Keratinocyte (primary cell): Measurements from ENCODE around the gene CFAP57. TPM values are rescaled to one million over a fixed set of nuclear protein-coding genes. Genes with fewer than 3 reads are reported as not detected.

Source experiments
- DNase-seq: peaks from one replicate; pipeline ENCODE4 v3.0.0-alpha.2; 2011; ENCODE audit warnings: low read depth, missing footprints, low spot score
- FAIRE-seq: peaks from 2 replicates; lab custom pipeline; 2011; peaks lifted over from hg19 to GRCh38; lab: Jason Lieb, UNC
- H2AFZ ChIP-seq: 2 replicates; pipeline ENCODE4 v1.6.0; 2012; ENCODE audit warnings: low read length, control low read depth, inconsistent platforms; ENCODE audit not compliant: control insufficient read depth
- H3K27ac ChIP-seq: 2 replicates; pipeline ENCODE4 v1.5.1; 2011; ENCODE audit warnings: low read length; ENCODE audit not compliant: control insufficient read depth, insufficient read depth
- H3K27me3 ChIP-seq: 3 replicates; pipeline ENCODE4 v1.6.0; 2011; ENCODE audit warnings: low read length; ENCODE audit not compliant: control insufficient read depth, insufficient read depth; ENCODE audit errors: extremely low read depth
- H3K36me3 ChIP-seq, 2 experiments: 2 replicates in 1 of 2; 3 replicates in 1 of 2; pipeline ENCODE4 v1.5.1; 2011; ENCODE audit warnings: low read length in 2 of 2, mild to moderate bottlenecking in 1 of 2; ENCODE audit not compliant: control insufficient read depth in 2 of 2, insufficient read depth in 2 of 2; ENCODE audit errors: extremely low read depth in 1 of 2
- H3K4me1 ChIP-seq: 3 replicates; pipeline ENCODE4 v1.5.1; 2011; ENCODE audit warnings: low read length; ENCODE audit not compliant: control insufficient read depth, insufficient read depth; ENCODE audit errors: extremely low read depth
- H3K4me2 ChIP-seq: 3 replicates; pipeline ENCODE4 v1.6.0; 2011; ENCODE audit warnings: low read depth, low read length; ENCODE audit not compliant: control insufficient read depth, insufficient read depth; ENCODE audit errors: extremely low read depth
- H3K4me3 ChIP-seq, 3 experiments: fragments of 200-600 bp in 1 of 3; sonication (generic) in 1 of 3; 2 replicates in 2 of 3; 3 replicates in 1 of 3; pipeline ENCODE4 v1.5.1; 2011 to 2016; ENCODE audit warnings: low read length in 3 of 3, mild to moderate bottlenecking in 3 of 3, control low read depth in 2 of 3, inconsistent platforms in 1 of 3, low read depth in 1 of 3, mixed read lengths in 1 of 3, mixed run types in 1 of 3, moderate library complexity in 1 of 3; ENCODE audit not compliant: control insufficient read depth in 2 of 3, insufficient read depth in 2 of 3; ENCODE audit errors: extremely low read depth in 1 of 3
- H3K79me2 ChIP-seq: 2 replicates; pipeline ENCODE4 v1.6.0; 2012; ENCODE audit warnings: low read length; ENCODE audit not compliant: control insufficient read depth, insufficient read depth
- H3K9ac ChIP-seq: 3 replicates; pipeline ENCODE4 v1.6.0; 2011; ENCODE audit warnings: low read length; ENCODE audit not compliant: control insufficient read depth, insufficient read depth; ENCODE audit errors: extremely low read depth
- H3K9me1 ChIP-seq: 3 replicates; pipeline ENCODE4 v1.6.0; 2011; ENCODE audit warnings: low read length; ENCODE audit not compliant: control insufficient read depth, insufficient read depth; ENCODE audit errors: extremely low read depth
- H3K9me3 ChIP-seq: 2 replicates; pipeline ENCODE4 v1.5.1; 2012; ENCODE audit warnings: low read depth, low read length; ENCODE audit not compliant: control insufficient read depth
- H4K20me1 ChIP-seq: 3 replicates; pipeline ENCODE4 v1.6.0; 2011; ENCODE audit warnings: low read length; ENCODE audit not compliant: control insufficient read depth, insufficient read depth; ENCODE audit errors: extremely low read depth
- CTCF ChIP-seq, 3 experiments: IDR thresholded peaks in 1 of 3; conservative IDR thresholded peaks in 1 of 3; optimal IDR thresholded peaks in 1 of 3; 2 replicates in 2 of 3; 3 replicates in 1 of 3; pipeline versions ENCODE3 to v1.5.1; 2011; ENCODE audit warnings: low read length in 3 of 3, mild to moderate bottlenecking in 3 of 3, moderate library complexity in 2 of 3, control low read depth in 1 of 3, inconsistent platforms in 1 of 3; ENCODE audit not compliant: insufficient read depth in 2 of 3; ENCODE audit errors: extremely low read depth in 1 of 3
- EZH2 ChIP-seq: IDR thresholded peaks from one replicate; pipeline ENCODE4 v1.6.1; 2012; ENCODE audit warnings: inconsistent platforms, mild to moderate bottlenecking, low read length, moderate library complexity
- dilution Hi-C: fragments of 300-500 bp; cut with MboI; formaldehyde crosslinking; loops from one replicate; pipeline ENCODE4 v1.7.0; 2020; ENCODE audit warnings: low sequenced_read_pairs; ENCODE audit not compliant: extremely low pct_ligation_motif_present
- polyA plus RNA-seq, 5 experiments: library from polyadenylated mRNA; depleted of rRNA in 3 of 5; stranded (reverse) in 3 of 5; stranded (forward) in 1 of 5; unstranded in 1 of 5; fragments of >200 nt; gene quantifications; 1 replicate in 1 of 5; 2 replicates in 3 of 5; 3 replicates in 1 of 5; pipeline versions ENCODE4 v1.2.1 to v1.2.3, GENCODE V29; 2011 to 2012; ENCODE audit warnings: missing spikeins in 2 of 5, low read depth in 1 of 5, low replicate concordance in 1 of 5

Gene CFAP57
- polyA plus RNA-seq, 1 donor (not counting 4 experiments of a cell fraction or from before 2014, with no cell fraction given), result 0.39 TPM

GRCh38 chr1:43269627-43270375, 97.7 kb downstream of the CFAP57 start, which contains the start of gene TMEM125:
TMEM125 (plus strand) TSS chr1:43269983; CDS start chr1:43272723, 2,740 bp downstream.
- Histone ChIP-seq H3K36me3 (no peaks in the 10 kb centered on the region), H3K4me1 (peaks cover 21% of the 10 kb centered on the region), H2AFZ (peak within 1 kb of the TSS; percentile 59), H3K4me3 (peak within 1 kb of the TSS in 2 of 3 experiments; percentile 4 to 52), H3K27ac (no peak within 1 kb of the TSS), H3K9me3 (no peaks in the 10 kb centered on the region), H3K79me2 (no peaks in the 10 kb centered on the region), H3K27me3 (no peaks in the 10 kb centered on the region), H3K9me1 (no peaks in the 10 kb centered on the region), H3K4me2 (peak within 1 kb of the TSS; percentile 77), H3K9ac (peak within 1 kb of the TSS; percentile 25), H4K20me1 (no peaks in the 10 kb centered on the region)
- TF ChIP-seq CTCF (optimal IDR thresholded peaks at IDR 0.05 in 1 of 3, IDR thresholded peaks at IDR 0.05 in 1 of 3, conservative IDR thresholded peaks at IDR 0.05 in 1 of 3; ENCODE audit: extremely low read depth in 1 of 3, insufficient read depth in 2 of 3, low read length in 3 of 3) (no peak), EZH2 (no peak)
- FAIRE-seq (no peak), DNase-seq (no peak)
- dilution Hi-C loops, result no loop called here

- Histone ChIP-seq H3K4me1 (peaks cover 23% of the 10 kb centered on the region), H3K4me2 (peak overlapping the region; percentile 77), H4K20me1 (no peaks in the 10 kb centered on the region), H3K9me3 (no peaks in the 10 kb centered on the region), H2AFZ (peak overlapping the region; percentile 59), H3K79me2 (no peaks in the 10 kb centered on the region), H3K27ac (no peak overlapping the region), H3K36me3 (no peaks in the 10 kb centered on the region), H3K4me3 (peak overlapping the region in 2 of 3 experiments; percentile 4 to 52), H3K9me1 (no peaks in the 10 kb centered on the region), H3K27me3 (no peaks in the 10 kb centered on the region), H3K9ac (peak overlapping the region; percentile 25)
- FAIRE-seq (peak; percentile 96), DNase-seq (peak; percentile 66)
- dilution Hi-C loops, result no loop called here
- TF ChIP-seq CTCF (optimal IDR thresholded peaks at IDR 0.05 in 1 of 3, IDR thresholded peaks at IDR 0.05 in 1 of 3, conservative IDR thresholded peaks at IDR 0.05 in 1 of 3; ENCODE audit: extremely low read depth in 1 of 3, insufficient read depth in 2 of 3, low read length in 3 of 3), result no peak
- TF ChIP-seq EZH2, result no peak
Observed at GRCh38 chr1:43270421-43271095, 98.4 kb downstream of the CFAP57 start.
